GM12878 (cell line): ENCODE measurements around the gene CTDP1. TPM values are rescaled to one million over a fixed set of nuclear protein-coding genes. Genes with fewer than 3 reads are reported as not detected.

Experiments
- ATAC-seq: fragments of 200-7000 bp; cut with Tn5 transposase; 3 replicates; pipeline ENCODE4 v1.9.1; 2020; ENCODE audit warnings: mild to moderate bottlenecking, moderate library complexity
- BruUV-seq: library from RNA; stranded (reverse); fragments of 400-500 nt; replicated peaks from 2 replicates; lab custom pipeline; 2021; lab: Mats Ljungman, UMichigan
- CTCF ChIA-PET: fragments of 300-600 bp; sonication (Branson Sonifier 250); formaldehyde crosslinking; extraction: SDS; loops from one replicate; lab custom pipeline; 2021; ENCODE audit warnings: inconsistent platforms; lab: Yijun Ruan, JAX
- POLR2A ChIA-PET: fragments of 350-600 bp; formaldehyde crosslinking; extraction: SDS; loops from one replicate; lab custom pipeline; 2021; ENCODE audit warnings: inconsistent platforms; lab: Charles Lee
- RAD21 ChIA-PET: fragments of 300-600 bp; sonication (Branson Sonifier 250); formaldehyde crosslinking; loops from one replicate; lab custom pipeline; 2023; ENCODE audit warnings: antibody characterized with exemption; ENCODE audit not compliant: unreplicated experiment; lab: Charles Lee
- SMC1A ChIA-PET: fragments of 300-600 bp; sonication (Branson Sonifier 250); formaldehyde crosslinking; loops from one replicate; lab custom pipeline; 2023; ENCODE audit not compliant: unreplicated experiment, uncharacterized antibody; lab: Charles Lee
- DNase-seq: peaks from one replicate; pipeline ENCODE4 v3.0.0-alpha.2; 2011; ENCODE audit warnings: low read depth, low spot score
- FAIRE-seq: peaks from 3 replicates; lab custom pipeline; 2011; peaks lifted over from hg19 to GRCh38; lab: Jason Lieb, UNC
- H2AFZ ChIP-seq: 2 replicates; pipeline ENCODE4 v1.6.0; 2011; ENCODE audit warnings: low read depth, low read length, control low read depth; ENCODE audit not compliant: control insufficient read depth
- H3K27ac ChIP-seq: 2 replicates; pipeline ENCODE4 v1.5.1; 2011; ENCODE audit warnings: control low read depth; ENCODE audit not compliant: control insufficient read depth, insufficient read depth
- H3K27me3 ChIP-seq, 2 experiments: replicated peaks in 1 of 2; 2 replicates each; pipeline versions ENCODE4 v1.6.0 to v1.6.1; 2011; ENCODE audit warnings: low read length in 1 of 2; ENCODE audit not compliant: control insufficient read depth in 2 of 2, insufficient read depth in 2 of 2
- H3K36me3 ChIP-seq, 2 experiments: 2 replicates each; pipeline ENCODE4 v1.5.1; 2011; ENCODE audit warnings: low read length in 1 of 2; ENCODE audit not compliant: control insufficient read depth in 2 of 2, insufficient read depth in 2 of 2
- H3K4me1 ChIP-seq: 2 replicates; pipeline ENCODE4 v1.6.1; 2011; ENCODE audit warnings: mild to moderate bottlenecking, low read length, moderate library complexity, mixed read lengths; ENCODE audit not compliant: control insufficient read depth, insufficient read depth
- H3K4me2 ChIP-seq: 2 replicates; pipeline ENCODE4 v1.6.0; 2011; ENCODE audit warnings: control low read depth; ENCODE audit not compliant: control insufficient read depth, insufficient read depth
- H3K4me3 ChIP-seq: fragments of 200-600 bp; sonication (generic); 2 replicates; pipeline ENCODE4 v1.5.1; 2016
- H3K79me2 ChIP-seq: 2 replicates; pipeline ENCODE4 v1.6.0; 2011; ENCODE audit warnings: low read length; ENCODE audit not compliant: control insufficient read depth, insufficient read depth
- H3K9ac ChIP-seq: 2 replicates; pipeline ENCODE4 v1.8.0; 2011; ENCODE audit warnings: low read length, control low read depth, mixed read lengths; ENCODE audit not compliant: control insufficient read depth, insufficient read depth
- H3K9me3 ChIP-seq: replicated peaks from 3 replicates; pipeline ENCODE4 v1.5.1; 2011; ENCODE audit warnings: mild to moderate bottlenecking, low read length; ENCODE audit not compliant: control insufficient read depth, insufficient read depth
- H4K20me1 ChIP-seq: 2 replicates; pipeline ENCODE4 v1.6.0; 2011; ENCODE audit not compliant: control insufficient read depth, insufficient read depth
- JUND ChIP-seq: IDR thresholded peaks from 2 replicates; pipeline ENCODE4 v1.6.1; 2012; ENCODE audit warnings: low read depth, mild to moderate bottlenecking, low read length, improper control_type of control experiment, moderate library complexity
- NFIC ChIP-seq: IDR thresholded peaks from 2 replicates; pipeline ENCODE4 v1.6.1; 2012; ENCODE audit warnings: low read depth, mild to moderate bottlenecking, inconsistent platforms, low read length, moderate library complexity
- PBX3 ChIP-seq: IDR thresholded peaks from 2 replicates; pipeline ENCODE4 v1.6.1; 2011; ENCODE audit warnings: mild to moderate bottlenecking, low read depth, low read length, moderate library complexity; ENCODE audit not compliant: insufficient replicate concordance
- RBBP5 ChIP-seq: fragments of 200-600 bp; sonication (generic); conservative IDR thresholded peaks from 2 replicates; pipeline ENCODE4 v1.6.1; 2016
- SMARCA5 ChIP-seq: fragments of 450-650 bp; IDR thresholded peaks from 2 replicates; pipeline ENCODE4 v1.6.1; 2017; ENCODE audit warnings: mild to moderate bottlenecking
- ZNF207 ChIP-seq: fragments of 450-650 bp; IDR thresholded peaks from 2 replicates; pipeline ENCODE4 v1.6.1; 2014; ENCODE audit warnings: antibody characterized with exemption, mild to moderate bottlenecking, borderline replicate concordance
- ZNF687 ChIP-seq: fragments of 450-650 bp; IDR thresholded peaks from 2 replicates; pipeline ENCODE4 v1.6.1; 2017; ENCODE audit warnings: mild to moderate bottlenecking, moderate library complexity
- WGBS: methylation state at CpG from one replicate; pipeline ENCODE4 v1.1.6; 2016; ENCODE audit warnings: low lambda C conversion rate; ENCODE audit not compliant: insufficient replicate concordance, insufficient coverage; ENCODE audit errors: missing lambda C conversion rate; 5-methylcytosine and 5-hydroxymethylcytosine counted together
- in situ Hi-C: fragments of 300-500 bp; cut with MboI; formaldehyde crosslinking; loops from 9 replicates; pipeline ENCODE4 v1.14.3; 2018; ENCODE audit warnings: mixed read lengths
- intact Hi-C: fragments of 100-400 bp; cut with micrococcal nuclease; formaldehyde crosslinking; loops from one replicate; pipeline ENCODE4 v1.14.2; 2022; ENCODE audit not compliant: unreplicated experiment
- polyA plus RNA-seq, 11 experiments: library from polyadenylated mRNA; depleted of rRNA in 4 of 11; unstranded in 6 of 11; stranded (reverse) in 5 of 11; fragments of >200 nt; fragmentation: Nextera tagmentation in 4 of 11; fragmentation: Illumina TruSeq in 1 of 11; extraction: Ambion mirVana in 4 of 11; extraction: Trizol in 1 of 11; gene quantifications; 1 replicate in 1 of 11; 2 replicates in 10 of 11; pipeline versions ENCODE4 v1.2.1 to v1.2.3, GENCODE V29; 2011 to 2016; ENCODE audit warnings: inconsistent platforms in 2 of 11, missing spikeins in 2 of 11, low read depth in 1 of 11
- total RNA-seq, 4 experiments: library from RNA; depleted of rRNA in 3 of 4; stranded (reverse); fragments of >200 nt in 3 of 4; fragmentation: Illumina TruSeq in 1 of 4; extraction: Trizol in 1 of 4; gene quantifications; 2 replicates each; pipeline versions ENCODE4 v1.2.1 to v1.2.3, GENCODE V29; 2013 to 2021
- TF ChIP-seq, protein P1 (sequence below): IDR thresholded peaks from 2 replicates; pipeline ENCODE4 v1.6.1; 2012; ENCODE audit warnings: mild to moderate bottlenecking, low read depth, low read length

CTDP1 gene
- total and polyA plus RNA-seq, 10 of the 15 experiments (the other 5 are each of a cell fraction or from before 2014, with no cell fraction given), result 0.32 to 31.3 (median 8.8) TPM

GRCh38 chr18:79784965-79785770 lies 105.6 kb downstream of the CTDP1 start:
- no peak for DNase-seq
- Histone ChIP-seq H3K36me3 (no peaks in the 10 kb centered on the region), H2AFZ (no peak overlapping the region), H3K9ac (no peak overlapping the region), H3K27ac (no peak overlapping the region), H3K4me3 (no peak overlapping the region), H3K4me2 (no peak overlapping the region), H4K20me1 (no peaks in the 10 kb centered on the region), H3K27me3 (no peaks in the 10 kb centered on the region), H3K9me3 (no peaks in the 10 kb centered on the region; the same call in 2 of the 3 replicates), H3K4me1 (no peaks in the 10 kb centered on the region), H3K79me2 (no peaks in the 10 kb centered on the region)
- no peak for FAIRE-seq
- no peak for TF ChIP-seq RBBP5
- TF ChIP-seq, protein P1, sequence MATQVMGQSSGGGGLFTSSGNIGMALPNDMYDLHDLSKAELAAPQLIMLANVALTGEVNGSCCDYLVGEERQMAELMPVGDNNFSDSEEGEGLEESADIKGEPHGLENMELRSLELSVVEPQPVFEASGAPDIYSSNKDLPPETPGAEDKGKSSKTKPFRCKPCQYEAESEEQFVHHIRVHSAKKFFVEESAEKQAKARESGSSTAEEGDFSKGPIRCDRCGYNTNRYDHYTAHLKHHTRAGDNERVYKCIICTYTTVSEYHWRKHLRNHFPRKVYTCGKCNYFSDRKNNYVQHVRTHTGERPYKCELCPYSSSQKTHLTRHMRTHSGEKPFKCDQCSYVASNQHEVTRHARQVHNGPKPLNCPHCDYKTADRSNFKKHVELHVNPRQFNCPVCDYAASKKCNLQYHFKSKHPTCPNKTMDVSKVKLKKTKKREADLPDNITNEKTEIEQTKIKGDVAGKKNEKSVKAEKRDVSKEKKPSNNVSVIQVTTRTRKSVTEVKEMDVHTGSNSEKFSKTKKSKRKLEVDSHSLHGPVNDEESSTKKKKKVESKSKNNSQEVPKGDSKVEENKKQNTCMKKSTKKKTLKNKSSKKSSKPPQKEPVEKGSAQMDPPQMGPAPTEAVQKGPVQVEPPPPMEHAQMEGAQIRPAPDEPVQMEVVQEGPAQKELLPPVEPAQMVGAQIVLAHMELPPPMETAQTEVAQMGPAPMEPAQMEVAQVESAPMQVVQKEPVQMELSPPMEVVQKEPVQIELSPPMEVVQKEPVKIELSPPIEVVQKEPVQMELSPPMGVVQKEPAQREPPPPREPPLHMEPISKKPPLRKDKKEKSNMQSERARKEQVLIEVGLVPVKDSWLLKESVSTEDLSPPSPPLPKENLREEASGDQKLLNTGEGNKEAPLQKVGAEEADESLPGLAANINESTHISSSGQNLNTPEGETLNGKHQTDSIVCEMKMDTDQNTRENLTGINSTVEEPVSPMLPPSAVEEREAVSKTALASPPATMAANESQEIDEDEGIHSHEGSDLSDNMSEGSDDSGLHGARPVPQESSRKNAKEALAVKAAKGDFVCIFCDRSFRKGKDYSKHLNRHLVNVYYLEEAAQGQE, result no peak
- TF ChIP-seq ZNF207, result no peak
- TF ChIP-seq ZNF687, result no peak
- TF ChIP-seq PBX3, result no peak
- no peak for TF ChIP-seq JUND
- TF ChIP-seq SMARCA5, result no peak
- no peak for TF ChIP-seq NFIC
- SMC1A ChIA-PET, result no interaction called here
- peak; percentile 76 for ATAC-seq
- intact Hi-C loops (no loop called here), in situ Hi-C loops (no loop called here)
- POLR2A ChIA-PET, result interaction anchor here (0.6 kb wide), 1 partner anchor 82 kb away, joined by 4 read pairs; no protein-coding TSS in a partner anchor
- CTCF ChIA-PET, result no interaction called here
- no TSS peak for BruUV-seq
- RAD21 ChIA-PET, result no interaction called here
- WGBS, result 58% methylated on average over 32 of the region's 32 CpGs
